Measurements from ENCODE around the gene MCRIP2.

The MCRIP2 gene

GRCh38 chr16:603933-604332, 37.7 kb upstream of the MCRIP2 start:
- no peak for DNase-seq (ENCODE audit: low spot score)
- TF ChIP-seq CTCF (conservative IDR thresholded peaks at IDR 0.05; ENCODE audit: low read depth): no peak
- H3K27ac ChIP-seq: no peak overlapping the region
- CTCF ChIA-PET: no interaction called here
- POLR2A ChIA-PET (ENCODE audit: low non-redundant PET): no interaction called here

GRCh38 chr16:606656-607307, 34.8 kb upstream of the MCRIP2 start:
- ChIA-PET POLR2A (ENCODE audit: low non-redundant PET) (no interaction called here), CTCF (no interaction called here)
- H3K27ac ChIP-seq: no peak overlapping the region
- DNase-seq (ENCODE audit: low spot score): no peak
- no peak for TF ChIP-seq CTCF (conservative IDR thresholded peaks at IDR 0.05; ENCODE audit: low read depth)

GRCh38 chr16:608019-608418, 33.6 kb upstream of the MCRIP2 start:
- ChIA-PET CTCF (no interaction called here), POLR2A (ENCODE audit: low non-redundant PET) (no interaction called here)
- DNase-seq (ENCODE audit: low spot score): no peak
- no peak for TF ChIP-seq CTCF (conservative IDR thresholded peaks at IDR 0.05; ENCODE audit: low read depth)
- H3K27ac ChIP-seq: 0 out of 2 replicates have a peak overlapping the region, but pooled peaks have one; percentile 4

- no peak for DNase-seq (ENCODE audit: low spot score)
- peak overlapping the region; percentile 81 for H3K27ac ChIP-seq
- ChIA-PET POLR2A (ENCODE audit: low non-redundant PET) (no interaction called here), CTCF (interaction anchor here (0.6 to 1.1 kb wide), 2 partner anchors 9 to 83 kb away, joined by 3 read pairs; no protein-coding TSS in a partner anchor)
- no peak for TF ChIP-seq CTCF (conservative IDR thresholded peaks at IDR 0.05; ENCODE audit: low read depth)
These were observed 32.3 kb upstream of the MCRIP2 start for GRCh38 chr16:609316-609715.

- peak overlapping the region; percentile 81 for H3K27ac ChIP-seq
- POLR2A ChIA-PET (ENCODE audit: low non-redundant PET): no interaction called here
These were observed 31.6 kb upstream of the MCRIP2 start for GRCh38 chr16:609984-610383.

More at GRCh38 chr16:609984-610383, 31.6 kb upstream of the MCRIP2 start:
- DNase-seq (ENCODE audit: low spot score): no peak
- no peak for TF ChIP-seq CTCF (conservative IDR thresholded peaks at IDR 0.05; ENCODE audit: low read depth)
- CTCF ChIA-PET: interaction anchor here (1.1 to 1.2 kb wide), 2 partner anchors 9 to 28 kb away, joined by 3 read pairs; no protein-coding TSS in a partner anchor
